ENCODE results near the gene KCTD17. TPM values are rescaled to one million over a fixed set of nuclear protein-coding genes. Genes with fewer than 3 reads are reported as not detected.
A peak's percentile ranks its signal among the peaks of the same experiment; 100 is the strongest.

Gene KCTD17, protein sequence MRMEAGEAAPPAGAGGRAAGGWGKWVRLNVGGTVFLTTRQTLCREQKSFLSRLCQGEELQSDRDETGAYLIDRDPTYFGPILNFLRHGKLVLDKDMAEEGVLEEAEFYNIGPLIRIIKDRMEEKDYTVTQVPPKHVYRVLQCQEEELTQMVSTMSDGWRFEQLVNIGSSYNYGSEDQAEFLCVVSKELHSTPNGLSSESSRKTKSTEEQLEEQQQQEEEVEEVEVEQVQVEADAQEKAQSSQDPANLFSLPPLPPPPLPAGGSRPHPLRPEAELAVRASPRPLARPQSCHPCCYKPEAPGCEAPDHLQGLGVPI
- total RNA-seq, result 1 to 10 TPM; 3.6 to 8.3 TPM

DNA sequence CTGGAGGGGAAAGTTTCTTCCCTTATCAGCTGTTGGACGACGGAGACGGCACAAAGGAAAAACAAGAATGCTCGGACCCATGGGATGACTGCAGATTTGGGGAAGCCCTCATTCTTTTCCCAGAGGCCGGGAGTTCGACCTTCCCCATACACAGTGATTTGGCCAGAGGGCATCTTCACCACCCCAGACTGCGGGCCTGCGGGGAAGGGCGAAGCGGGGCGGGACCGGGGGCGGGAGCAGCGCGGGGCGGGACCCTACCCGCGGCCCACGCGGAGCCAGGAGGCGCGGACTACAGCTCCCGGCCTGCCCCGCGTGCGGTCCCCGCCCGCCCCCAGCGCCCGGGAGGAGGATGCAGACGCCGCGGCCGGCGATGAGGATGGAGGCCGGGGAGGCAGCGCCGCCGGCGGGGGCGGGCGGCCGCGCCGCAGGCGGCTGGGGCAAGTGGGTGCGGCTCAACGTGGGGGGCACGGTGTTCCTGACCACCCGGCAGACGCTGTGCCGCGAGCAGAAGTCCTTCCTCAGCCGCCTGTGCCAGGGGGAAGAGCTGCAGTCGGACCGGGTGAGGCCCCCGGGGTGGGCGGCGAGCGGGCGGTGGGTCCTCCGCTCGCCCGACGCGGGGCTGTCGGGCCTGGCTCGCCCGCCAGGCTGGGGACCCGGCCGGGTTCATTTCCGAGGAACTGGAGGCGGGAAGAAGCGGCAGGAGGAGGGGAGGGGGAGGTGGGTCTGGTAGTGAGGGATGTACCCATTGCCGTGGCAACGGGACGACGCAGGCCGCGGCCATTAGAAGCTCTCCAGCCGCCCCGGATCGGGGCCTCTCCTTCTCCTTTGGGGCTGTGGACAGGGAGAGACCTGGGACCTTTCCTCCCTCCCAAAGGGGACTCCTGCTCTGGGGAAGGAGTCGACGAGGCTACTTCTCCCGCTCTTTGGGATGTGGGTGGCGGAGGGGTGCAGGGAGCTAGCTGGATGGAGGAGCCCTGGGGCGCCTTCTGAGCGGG is at the start of gene KCTD17:
TSS of gene KCTD17 (plus strand) at position 352 of the 995 bp plus-strand sequence. CDS start at position 371, 19 bp downstream.
- 8 to 34% methylated on average over 10 to 74 of the region's 89 CpGs for WGBS, 2 donors
- intact Hi-C loops (cut with DNase I), result loop anchor here (10.0 kb wide), 2 partner anchors 187 to 267 kb away; partner anchors contain the start of gene NCF4
- Histone ChIP-seq H3K4me3 (no peak within 1 kb of the TSS), H3K27ac (peak within 1 kb of the TSS in 1 of 4 donors; percentile 52), H3K36me3 (replicated peaks in 1 of 2; ENCODE audit: insufficient read depth in 1 of 2, low read depth in 2 of 2) (no peaks in the 10 kb centered on the region), H3K9me3 (no peaks in the 10 kb centered on the region), H3K4me1 (peaks cover 8% of the 10 kb centered on the region), H3K27me3 (no peaks in the 10 kb centered on the region)
- DNase-seq (peak; percentile 35 to 58 (median 56)), ATAC-seq (peak; percentile 78)
- TF ChIP-seq, protein P1, sequence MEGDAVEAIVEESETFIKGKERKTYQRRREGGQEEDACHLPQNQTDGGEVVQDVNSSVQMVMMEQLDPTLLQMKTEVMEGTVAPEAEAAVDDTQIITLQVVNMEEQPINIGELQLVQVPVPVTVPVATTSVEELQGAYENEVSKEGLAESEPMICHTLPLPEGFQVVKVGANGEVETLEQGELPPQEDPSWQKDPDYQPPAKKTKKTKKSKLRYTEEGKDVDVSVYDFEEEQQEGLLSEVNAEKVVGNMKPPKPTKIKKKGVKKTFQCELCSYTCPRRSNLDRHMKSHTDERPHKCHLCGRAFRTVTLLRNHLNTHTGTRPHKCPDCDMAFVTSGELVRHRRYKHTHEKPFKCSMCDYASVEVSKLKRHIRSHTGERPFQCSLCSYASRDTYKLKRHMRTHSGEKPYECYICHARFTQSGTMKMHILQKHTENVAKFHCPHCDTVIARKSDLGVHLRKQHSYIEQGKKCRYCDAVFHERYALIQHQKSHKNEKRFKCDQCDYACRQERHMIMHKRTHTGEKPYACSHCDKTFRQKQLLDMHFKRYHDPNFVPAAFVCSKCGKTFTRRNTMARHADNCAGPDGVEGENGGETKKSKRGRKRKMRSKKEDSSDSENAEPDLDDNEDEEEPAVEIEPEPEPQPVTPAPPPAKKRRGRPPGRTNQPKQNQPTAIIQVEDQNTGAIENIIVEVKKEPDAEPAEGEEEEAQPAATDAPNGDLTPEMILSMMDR (IDR thresholded peaks at IDR 0.05), result no peak
- TF ChIP-seq POLR2A (IDR thresholded peaks at IDR 0.05), result no peak

DNA sequence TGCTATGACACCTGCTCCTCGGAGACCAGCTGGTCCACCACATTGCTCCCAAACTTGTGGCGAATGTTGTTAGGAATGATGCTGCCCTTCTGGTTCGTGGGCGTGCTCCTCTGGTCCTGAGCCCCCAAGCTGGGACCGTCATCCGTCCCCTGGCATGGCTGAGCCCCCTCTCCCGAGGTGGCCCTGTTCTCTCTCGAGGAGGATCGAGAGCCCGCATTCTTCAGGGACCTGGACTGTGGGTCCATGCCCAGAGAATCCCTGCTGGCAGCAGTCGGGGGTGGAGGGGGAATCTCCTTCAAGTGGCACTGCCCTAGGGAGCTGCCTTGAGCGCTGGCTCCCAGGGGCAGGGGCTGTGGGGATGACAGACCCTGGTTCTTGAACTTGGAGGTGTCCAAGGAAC is 49.7 kb upstream of the KCTD17 start:
- no peak for ATAC-seq
- Histone ChIP-seq H3K36me3 (replicated peaks in 1 of 2; ENCODE audit: insufficient read depth in 1 of 2, low read depth in 2 of 2) (no peaks in the 10 kb centered on the region), H3K9me3 (no peaks in the 10 kb centered on the region), H3K4me3 (no peak overlapping the region), H3K4me1 (no peaks in the 10 kb centered on the region), H3K27ac (no peak overlapping the region), H3K27me3 (no peaks in the 10 kb centered on the region)
- no peak for TF ChIP-seq POLR2A (IDR thresholded peaks at IDR 0.05)
- TF ChIP-seq, protein P1 (IDR thresholded peaks at IDR 0.05), result no peak
- intact Hi-C loops (cut with DNase I), result no loop called here
- 68 to 80% methylated on average over 9 to 12 of the region's 12 CpGs for WGBS, 2 donors
- DNase-seq, result no peak

DNA sequence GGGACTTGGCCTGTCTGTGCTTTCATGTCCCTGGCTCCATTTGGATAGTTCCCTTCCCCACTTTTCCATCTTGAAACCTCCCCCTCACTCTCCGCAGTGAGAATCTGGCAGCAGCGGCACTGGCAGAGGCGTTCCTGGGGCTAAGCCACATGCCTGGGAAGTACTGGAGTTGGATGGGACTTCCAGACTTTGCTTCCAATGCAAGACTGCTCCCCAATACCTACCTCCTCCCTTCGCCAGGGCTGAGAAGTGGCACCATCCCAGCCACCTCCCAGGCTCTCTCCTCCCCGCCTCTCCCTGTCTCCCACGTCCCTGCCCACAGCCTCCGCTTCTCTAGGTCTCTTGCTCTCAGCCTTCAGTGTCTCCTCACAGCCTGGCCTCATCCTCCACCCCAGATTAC is 48.9 kb upstream of the KCTD17 start:
- Histone ChIP-seq H3K4me3 (no peak overlapping the region), H3K4me1 (no peaks in the 10 kb centered on the region), H3K27ac (no peak overlapping the region), H3K27me3 (no peaks in the 10 kb centered on the region), H3K36me3 (replicated peaks in 1 of 2; ENCODE audit: insufficient read depth in 1 of 2, low read depth in 2 of 2) (no peaks in the 10 kb centered on the region), H3K9me3 (no peaks in the 10 kb centered on the region)
- TF ChIP-seq, protein P1 (IDR thresholded peaks at IDR 0.05), result no peak
- TF ChIP-seq POLR2A (IDR thresholded peaks at IDR 0.05), result no peak
- WGBS, 2 donors, result 85 to 89% methylated on average over 7 of the region's 7 CpGs
- no peak for DNase-seq
- ATAC-seq, result no peak
- intact Hi-C loops (cut with DNase I), result no loop called here

DNA sequence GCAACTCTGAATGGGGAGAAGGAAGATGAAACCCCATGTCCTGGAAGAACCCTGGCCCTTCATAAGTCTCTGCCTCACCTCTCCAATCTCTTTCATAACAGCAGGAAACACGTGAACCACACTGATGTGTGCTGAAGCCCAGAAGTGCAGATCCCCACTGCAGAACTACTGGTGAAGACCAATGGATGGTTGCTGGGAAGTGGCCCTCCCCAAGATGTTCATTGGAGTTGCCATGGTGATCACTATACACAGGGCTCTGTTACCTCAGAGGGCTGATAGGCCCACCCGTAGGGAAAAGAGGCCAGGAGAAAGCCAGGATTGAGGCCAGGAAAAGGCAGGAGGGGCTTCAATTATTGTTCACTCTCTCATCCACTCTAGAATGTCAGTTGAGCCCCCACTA is 43.9 kb upstream of the KCTD17 start:
- TF ChIP-seq, protein P1 (IDR thresholded peaks at IDR 0.05), result no peak
- TF ChIP-seq POLR2A (IDR thresholded peaks at IDR 0.05), result no peak
- Histone ChIP-seq H3K9me3 (no peaks in the 10 kb centered on the region), H3K27ac (no peak overlapping the region), H3K27me3 (no peaks in the 10 kb centered on the region), H3K4me1 (peaks cover 20% of the 10 kb centered on the region), H3K4me3 (no peak overlapping the region), H3K36me3 (replicated peaks in 1 of 2; ENCODE audit: insufficient read depth in 1 of 2, low read depth in 2 of 2) (no peaks in the 10 kb centered on the region)
- ATAC-seq (no peak), DNase-seq (no peak)
- intact Hi-C loops (cut with DNase I), result no loop called here
- 51 to 61% methylated on average over 2 of the region's 2 CpGs for WGBS, 2 donors
